Measurements from ENCODE around the gene HMGA1. TPM values are rescaled to one million over a fixed set of nuclear protein-coding genes. Genes with fewer than 3 reads are reported as not detected.

HMGA1 gene
- total RNA-seq, 4 donors from 2014 or later: 0.51 to 24.4 (median 13.5) TPM

DNA sequence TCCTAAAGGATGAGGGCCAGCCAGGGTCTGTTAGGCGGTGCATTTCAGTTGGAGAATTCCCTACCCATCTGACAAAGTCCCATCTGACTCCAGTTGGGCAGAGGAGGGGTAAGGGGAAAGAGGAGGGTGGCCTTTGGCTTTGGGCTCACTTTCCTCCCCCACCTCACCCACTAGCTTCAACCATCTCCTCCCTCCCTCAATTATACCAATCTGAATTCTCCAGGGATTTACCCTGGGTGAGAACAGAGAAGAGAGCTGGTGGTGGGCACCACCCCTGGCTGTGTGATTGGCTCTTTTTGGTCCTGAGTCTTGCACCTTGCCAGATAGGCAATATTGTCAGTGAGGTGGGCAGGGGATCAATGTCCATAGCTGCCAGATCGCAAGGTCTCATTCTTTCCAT lies 3.2 kb downstream of the HMGA1 start:
- no peak for DNase-seq
- H3K9me3 ChIP-seq: no peaks in the 10 kb centered on the region
- H3K36me3 ChIP-seq: no peaks in the 10 kb centered on the region
- H3K4me1 ChIP-seq: peaks cover 10 to 14% of the 10 kb centered on the region in 2 donors
- intact Hi-C loops (cut with DNase I; ENCODE audit: low total_unique reads): no loop called here
- TF ChIP-seq, protein P1, sequence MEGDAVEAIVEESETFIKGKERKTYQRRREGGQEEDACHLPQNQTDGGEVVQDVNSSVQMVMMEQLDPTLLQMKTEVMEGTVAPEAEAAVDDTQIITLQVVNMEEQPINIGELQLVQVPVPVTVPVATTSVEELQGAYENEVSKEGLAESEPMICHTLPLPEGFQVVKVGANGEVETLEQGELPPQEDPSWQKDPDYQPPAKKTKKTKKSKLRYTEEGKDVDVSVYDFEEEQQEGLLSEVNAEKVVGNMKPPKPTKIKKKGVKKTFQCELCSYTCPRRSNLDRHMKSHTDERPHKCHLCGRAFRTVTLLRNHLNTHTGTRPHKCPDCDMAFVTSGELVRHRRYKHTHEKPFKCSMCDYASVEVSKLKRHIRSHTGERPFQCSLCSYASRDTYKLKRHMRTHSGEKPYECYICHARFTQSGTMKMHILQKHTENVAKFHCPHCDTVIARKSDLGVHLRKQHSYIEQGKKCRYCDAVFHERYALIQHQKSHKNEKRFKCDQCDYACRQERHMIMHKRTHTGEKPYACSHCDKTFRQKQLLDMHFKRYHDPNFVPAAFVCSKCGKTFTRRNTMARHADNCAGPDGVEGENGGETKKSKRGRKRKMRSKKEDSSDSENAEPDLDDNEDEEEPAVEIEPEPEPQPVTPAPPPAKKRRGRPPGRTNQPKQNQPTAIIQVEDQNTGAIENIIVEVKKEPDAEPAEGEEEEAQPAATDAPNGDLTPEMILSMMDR (IDR thresholded peaks at IDR 0.05): no peak
- no peak for TF ChIP-seq POLR2A (IDR thresholded peaks at IDR 0.05)
- no peak overlapping the region for H3K4me3 ChIP-seq
- H3K27me3 ChIP-seq: no peaks in the 10 kb centered on the region
- H3K27ac ChIP-seq: no peak overlapping the region

DNA sequence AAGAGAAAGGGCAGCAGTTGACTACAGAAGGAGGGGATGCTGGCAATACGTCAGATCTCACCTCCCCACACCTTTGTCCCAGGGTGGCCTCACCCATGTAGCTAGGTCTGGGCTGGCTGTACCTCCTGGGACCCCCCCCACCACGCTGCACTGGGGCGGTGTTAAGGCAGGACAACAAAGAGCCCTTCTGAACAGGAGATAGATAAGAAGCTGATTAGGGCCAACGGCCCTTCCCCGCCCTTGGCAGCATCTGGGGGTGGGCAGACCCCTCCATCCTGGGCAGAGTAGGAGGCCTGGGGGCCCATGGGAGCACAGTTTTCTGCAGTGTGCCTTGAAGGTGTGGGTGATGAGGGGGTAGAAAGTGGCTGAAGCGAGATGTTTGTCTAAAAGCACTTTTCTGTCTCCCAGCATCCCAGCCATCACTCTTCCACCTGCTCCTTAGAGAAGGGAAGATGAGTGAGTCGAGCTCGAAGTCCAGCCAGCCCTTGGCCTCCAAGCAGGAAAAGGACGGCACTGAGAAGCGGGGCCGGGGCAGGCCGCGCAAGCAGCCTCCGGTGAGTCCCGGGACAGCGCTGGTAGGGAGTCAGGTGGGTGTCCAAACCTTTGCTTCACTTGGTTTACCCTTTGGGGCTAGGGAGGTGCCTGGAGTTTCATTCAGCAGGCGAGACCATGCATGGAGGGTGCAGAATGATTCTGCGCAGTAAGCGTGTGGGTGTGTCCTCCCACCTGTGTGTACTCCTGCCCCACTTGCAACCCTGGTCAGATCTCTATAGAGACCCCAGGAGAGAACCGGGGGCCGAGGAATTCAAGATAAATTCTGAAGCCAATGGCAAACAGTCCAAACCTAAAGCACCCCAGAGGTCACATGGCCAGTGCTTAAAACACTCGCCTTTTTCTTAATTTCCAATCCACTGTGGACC lies 3.9 kb downstream of the HMGA1 start:
- H3K4me1 ChIP-seq: peaks cover 11 to 14% of the 10 kb centered on the region in 2 donors

DNA sequence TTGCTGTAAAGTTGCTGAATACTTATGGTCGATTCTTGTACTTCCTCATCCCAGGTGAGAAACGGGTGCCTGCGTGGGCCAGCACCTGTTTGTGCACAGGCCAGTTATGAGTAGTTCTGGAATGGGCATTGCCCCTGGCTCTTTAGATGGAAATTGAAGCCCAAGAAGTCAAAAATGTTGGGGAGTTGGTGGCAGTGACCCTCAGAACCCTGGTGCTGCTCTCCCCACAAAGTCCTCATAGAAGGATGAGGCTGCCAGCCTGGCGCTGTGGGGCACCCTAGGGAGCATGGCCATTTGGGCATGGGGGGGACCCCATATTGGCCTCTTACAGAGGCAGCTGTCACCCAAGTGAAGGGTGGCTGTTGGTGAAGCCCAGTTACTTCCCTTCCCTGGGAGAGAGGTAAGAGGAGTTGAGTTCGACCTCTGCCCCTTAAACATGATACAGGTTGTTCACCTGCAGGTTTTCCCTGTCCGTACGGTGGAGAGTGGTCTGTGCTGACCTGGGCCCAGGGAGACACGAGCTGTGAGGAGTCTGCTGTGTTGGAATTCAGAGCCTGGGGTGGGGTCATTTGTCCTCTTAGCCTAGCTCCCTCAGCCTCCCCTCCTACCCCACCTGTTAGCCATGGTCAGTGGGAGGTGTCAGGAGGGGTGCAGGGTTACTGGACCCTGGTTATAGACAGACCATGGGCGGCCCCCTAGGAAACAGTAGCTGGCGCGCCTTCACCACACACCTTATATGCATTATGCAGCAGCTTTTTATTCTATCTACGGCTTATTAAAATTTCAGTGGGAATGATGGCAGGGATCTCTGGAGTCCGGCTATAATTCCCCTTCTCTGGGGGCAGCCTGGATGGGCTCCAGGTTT lies 4.9 kb downstream of the HMGA1 start:
- H3K27ac ChIP-seq: no peak overlapping the region
- H3K4me1 ChIP-seq: peaks cover 11 to 14% of the 10 kb centered on the region in 2 donors
- H3K4me3 ChIP-seq: no peak overlapping the region
- TF ChIP-seq, protein P1 (IDR thresholded peaks at IDR 0.05): no peak
- TF ChIP-seq POLR2A (IDR thresholded peaks at IDR 0.05): no peak
- H3K27me3 ChIP-seq: no peaks in the 10 kb centered on the region
- intact Hi-C loops (cut with DNase I; ENCODE audit: low total_unique reads): no loop called here
- DNase-seq: peak in 1 of 2 donors; percentile 5
- no peaks in the 10 kb centered on the region for H3K9me3 ChIP-seq
- no peaks in the 10 kb centered on the region for H3K36me3 ChIP-seq

More for the DNA sequence above, 3.9 kb downstream of the HMGA1 start:
- intact Hi-C loops (cut with DNase I; ENCODE audit: low total_unique reads): no loop called here
- TF ChIP-seq, protein P1 (IDR thresholded peaks at IDR 0.05): no peak
- TF ChIP-seq POLR2A (IDR thresholded peaks at IDR 0.05): no peak
- Histone ChIP-seq H3K36me3 (no peaks in the 10 kb centered on the region), H3K4me3 (no peak overlapping the region), H3K9me3 (no peaks in the 10 kb centered on the region), H3K27me3 (no peaks in the 10 kb centered on the region), H3K27ac (no peak overlapping the region)
- no peak for DNase-seq

DNA sequence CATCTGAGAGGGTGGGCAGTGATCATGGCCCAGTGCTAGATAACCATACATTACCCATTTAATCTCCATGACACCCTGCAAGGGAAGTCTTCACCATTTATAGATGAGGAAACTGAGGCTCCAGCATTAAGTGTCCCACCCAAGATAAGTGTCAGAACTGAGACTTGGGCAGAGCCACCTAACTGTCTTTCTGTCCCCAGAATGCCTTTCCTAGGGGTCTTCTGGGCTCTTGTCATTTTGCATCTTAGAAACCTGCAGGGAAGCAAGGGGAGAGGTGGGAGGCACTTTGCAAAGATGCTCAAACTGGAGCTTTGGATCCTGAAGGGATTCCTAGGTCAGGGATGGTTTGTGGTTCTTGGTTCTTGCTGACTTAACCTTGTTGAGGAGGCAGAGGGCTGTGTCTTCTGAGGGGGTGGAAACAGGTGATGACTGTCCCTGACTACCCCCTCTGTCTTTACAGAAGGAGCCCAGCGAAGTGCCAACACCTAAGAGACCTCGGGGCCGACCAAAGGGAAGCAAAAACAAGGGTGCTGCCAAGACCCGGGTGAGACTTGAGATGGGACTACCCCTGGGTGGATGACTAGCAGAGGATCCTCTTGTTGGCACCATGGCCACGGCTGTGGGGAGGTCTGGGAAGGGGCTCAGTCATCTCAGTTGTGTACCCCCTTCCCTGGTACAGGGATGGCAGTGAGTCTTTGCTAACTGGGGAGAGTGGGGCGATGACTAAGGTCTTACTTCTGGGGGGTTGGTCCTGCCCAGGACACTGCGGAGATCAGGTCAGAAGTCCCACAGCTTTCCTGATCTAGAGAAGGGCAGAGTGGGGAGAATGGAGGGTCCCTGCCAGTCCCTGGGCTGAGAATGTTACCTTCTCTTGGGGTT lies 5.8 kb downstream of the HMGA1 start:
- DNase-seq: peak in 1 of 2 donors; percentile 13

More for the DNA sequence above, 5.8 kb downstream of the HMGA1 start:
- intact Hi-C loops (cut with DNase I; ENCODE audit: low total_unique reads): no loop called here
- TF ChIP-seq POLR2A (IDR thresholded peaks at IDR 0.05): no peak
- TF ChIP-seq, protein P1 (IDR thresholded peaks at IDR 0.05): no peak
- H3K4me1 ChIP-seq: peaks cover 11 to 14% of the 10 kb centered on the region in 2 donors
- H3K9me3 ChIP-seq: no peaks in the 10 kb centered on the region
- H3K36me3 ChIP-seq: no peaks in the 10 kb centered on the region
- H3K4me3 ChIP-seq: no peak overlapping the region
- H3K27me3 ChIP-seq: no peaks in the 10 kb centered on the region
- no peak overlapping the region for H3K27ac ChIP-seq

All from uterus (tissue), 4 donors.